Neural cell (in vitro differentiated cells): ENCODE data around the gene AFAP1L1. TPM values are rescaled to one million over a fixed set of nuclear protein-coding genes. Genes with fewer than 3 reads are reported as not detected.

ENCODE experiments used
- H2AFZ ChIP-seq: fragments of 200-600, 300-800 bp; sonication (generic), shearing (Covaris generic); 2 replicates; pipeline ENCODE4 v1.6.0; 2014; ENCODE audit warnings: low read depth, mild to moderate bottlenecking, antibody characterized with exemption, low read length, moderate library complexity
- H3F3A ChIP-seq: fragments of 200-600 bp; shearing (Covaris generic); 2 replicates; pipeline ENCODE4 v1.6.1; 2016; ENCODE audit warnings: mild to moderate bottlenecking, moderate library complexity, mixed read lengths, antibody characterized with exemption, low read length; ENCODE audit not compliant: insufficient read depth, poor library complexity, severe bottlenecking
- H3K27ac ChIP-seq: fragments of 200-600, 300-800 bp; sonication (generic), shearing (Covaris generic); 2 replicates; pipeline ENCODE4 v1.5.1; 2014; ENCODE audit warnings: mild to moderate bottlenecking, low read length, moderate library complexity
- H3K27me3 ChIP-seq: fragments of 300-800, 200-600 bp; sonication (generic), shearing (Covaris generic); 2 replicates; pipeline ENCODE4 v1.6.0; 2014; ENCODE audit warnings: mild to moderate bottlenecking, low read depth, low read length, moderate library complexity; ENCODE audit not compliant: insufficient read depth
- H3K36me3 ChIP-seq: fragments of 300-800, 200-600 bp; sonication (generic), shearing (Covaris generic); 2 replicates; pipeline ENCODE4 v1.5.1; 2014; ENCODE audit warnings: mild to moderate bottlenecking, antibody characterized with exemption, low read length, moderate library complexity; ENCODE audit not compliant: insufficient read depth
- H3K4me2 ChIP-seq: fragments of 300-800, 200-600 bp; sonication (generic), shearing (Covaris generic); 2 replicates; pipeline ENCODE4 v1.6.0; 2014; ENCODE audit warnings: mild to moderate bottlenecking, low read length
- H3K4me3 ChIP-seq: fragments of 300-800, 200-600 bp; sonication (generic), shearing (Covaris generic); 2 replicates; pipeline ENCODE4 v1.5.1; 2014; ENCODE audit warnings: mild to moderate bottlenecking, low read length, moderate library complexity
- H3K79me2 ChIP-seq: fragments of 200-600 bp; shearing (Covaris generic); replicated peaks from 2 replicates; pipeline ENCODE4 v1.6.0; 2014; ENCODE audit warnings: mild to moderate bottlenecking, low read length, moderate library complexity; ENCODE audit not compliant: insufficient read depth
- H3K9ac ChIP-seq: fragments of 300-800, 200-600 bp; sonication (generic), shearing (Covaris generic); 2 replicates; pipeline ENCODE4 v1.6.1; 2016; ENCODE audit warnings: mild to moderate bottlenecking, low read length, mixed read lengths
- H3K9me2 ChIP-seq: fragments of 200-600 bp; shearing (Covaris generic); 2 replicates; pipeline ENCODE4 v1.6.1; 2016; ENCODE audit warnings: mild to moderate bottlenecking, low read length, mixed read lengths; ENCODE audit not compliant: insufficient read depth
- H3K9me3 ChIP-seq: fragments of 200-600, 300-800 bp; sonication (generic), shearing (Covaris generic); 2 replicates; pipeline ENCODE4 v1.6.1; 2016; ENCODE audit warnings: mild to moderate bottlenecking, mixed run types, low read length, moderate library complexity, mixed read lengths
- H4K20me1 ChIP-seq: fragments of 200-600 bp; shearing (Covaris generic); 2 replicates; pipeline ENCODE4 v1.6.1; 2016; ENCODE audit warnings: mild to moderate bottlenecking, mixed run types; ENCODE audit not compliant: insufficient read depth
- EP300 ChIP-seq: fragments of 450-650 bp; conservative IDR thresholded peaks from 2 replicates; pipeline ENCODE4 v1.6.1; 2014; ENCODE audit warnings: antibody characterized with exemption, mild to moderate bottlenecking, moderate library complexity; ENCODE audit not compliant: poor library complexity, severe bottlenecking
- EZH2 ChIP-seq: fragments of 200-600, 300-800 bp; shearing (Covaris generic), sonication (generic); IDR thresholded peaks from 2 replicates; pipeline ENCODE4 v1.6.1; 2014; ENCODE audit warnings: antibody characterized with exemption, low read length, borderline replicate concordance, mild to moderate bottlenecking; ENCODE audit not compliant: insufficient read depth, poor library complexity, severe bottlenecking
- MXI1 ChIP-seq: fragments of 450-650 bp; conservative IDR thresholded peaks from 2 replicates; pipeline ENCODE4 v1.6.1; 2014; ENCODE audit warnings: antibody characterized with exemption, mild to moderate bottlenecking; ENCODE audit not compliant: poor library complexity, severe bottlenecking
- POLR2AphosphoS5 ChIP-seq: IDR thresholded peaks from 2 replicates; pipeline ENCODE4 v1.6.1; 2012
- RAD21 ChIP-seq: fragments of 450-650 bp; conservative IDR thresholded peaks from 2 replicates; pipeline ENCODE4 v1.6.1; 2014; ENCODE audit warnings: antibody characterized with exemption, mild to moderate bottlenecking, moderate library complexity
- SMC3 ChIP-seq: fragments of 450-650 bp; conservative IDR thresholded peaks from 2 replicates; pipeline ENCODE4 v1.6.1; 2014; ENCODE audit warnings: antibody characterized with exemption, mild to moderate bottlenecking, moderate library complexity; ENCODE audit not compliant: poor library complexity
- polyA plus RNA-seq: library from polyadenylated mRNA; depleted of rRNA; stranded (reverse); fragments of >200 nt; gene quantifications from 2 replicates; pipeline ENCODE4 v1.2.3, GENCODE V29; 2014
- TF ChIP-seq, protein P1 (sequence below): IDR thresholded peaks from 2 replicates; pipeline ENCODE4 v1.6.1; 2012; ENCODE audit warnings: borderline replicate concordance
- TF ChIP-seq, protein P2 (sequence below): fragments of 450-650 bp; IDR thresholded peaks from 2 replicates; pipeline ENCODE4 v1.5.1; 2014; ENCODE audit warnings: antibody characterized with exemption, mild to moderate bottlenecking, moderate library complexity; ENCODE audit not compliant: poor library complexity, severe bottlenecking

AFAP1L1 gene
- polyA plus RNA-seq, 1 donor from 2014 or later = not detected

DNA sequence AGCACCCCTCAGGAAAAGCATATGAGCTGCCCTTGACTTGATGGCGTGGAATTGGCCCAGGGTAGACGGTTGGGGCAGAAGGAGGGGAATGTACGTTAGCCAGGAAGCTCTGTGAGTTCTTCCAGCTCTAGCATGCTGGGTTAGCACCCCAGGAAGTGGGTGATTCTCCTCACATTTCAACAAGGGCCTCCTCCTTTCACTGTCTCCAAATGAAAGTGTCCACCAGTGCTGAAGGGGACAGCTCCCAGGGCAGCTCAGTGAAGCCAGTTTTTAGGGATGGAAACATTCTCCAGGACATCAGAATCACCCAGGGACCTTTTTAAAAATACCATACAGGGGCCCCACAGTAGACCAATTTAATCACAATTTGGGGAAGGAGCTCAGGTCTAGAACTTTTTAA, 17.2 kb upstream of the AFAP1L1 start:
- Histone ChIP-seq H3K27me3 (no peaks in the 10 kb centered on the region), H3F3A (no peaks in the 10 kb centered on the region), H4K20me1 (no peaks in the 10 kb centered on the region), H3K36me3 (no peaks in the 10 kb centered on the region), H3K9me2 (no peaks in the 10 kb centered on the region), H3K9me3 (no peaks in the 10 kb centered on the region), H3K4me2 (no peak overlapping the region), H3K4me3 (no peak overlapping the region), H3K79me2 (no peaks in the 10 kb centered on the region), H3K9ac (no peak overlapping the region), H3K27ac (no peak overlapping the region), H2AFZ (no peak overlapping the region)
- TF ChIP-seq EZH2 (no peak), EP300 (no peak)

DNA sequence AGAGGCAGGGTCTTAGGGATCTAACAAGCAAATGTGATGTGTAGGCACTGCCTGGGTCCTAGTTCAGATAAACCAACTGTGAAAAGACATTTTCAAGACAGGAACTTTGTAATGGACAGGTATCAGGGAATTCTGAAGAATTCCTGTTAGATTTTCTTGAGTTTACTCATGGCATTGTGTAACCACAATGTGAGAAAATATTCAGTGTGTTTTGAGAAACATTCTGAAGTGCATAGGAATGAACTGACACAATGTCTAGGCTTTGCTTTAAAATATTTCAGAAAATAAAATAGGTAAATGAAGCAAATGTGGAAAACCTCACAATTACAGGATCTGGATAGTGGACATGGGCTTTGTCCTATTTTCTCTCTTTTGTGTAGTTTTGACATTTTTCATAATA, 15.2 kb upstream of the AFAP1L1 start:
- Histone ChIP-seq H3K9ac (no peak overlapping the region), H3K9me2 (no peaks in the 10 kb centered on the region), H4K20me1 (no peaks in the 10 kb centered on the region), H3K27ac (no peak overlapping the region), H3K79me2 (no peaks in the 10 kb centered on the region), H3F3A (no peaks in the 10 kb centered on the region), H3K27me3 (no peaks in the 10 kb centered on the region), H3K9me3 (no peaks in the 10 kb centered on the region), H3K36me3 (no peaks in the 10 kb centered on the region), H3K4me3 (no peak overlapping the region), H3K4me2 (no peak overlapping the region), H2AFZ (no peak overlapping the region)
- TF ChIP-seq, protein P1, sequence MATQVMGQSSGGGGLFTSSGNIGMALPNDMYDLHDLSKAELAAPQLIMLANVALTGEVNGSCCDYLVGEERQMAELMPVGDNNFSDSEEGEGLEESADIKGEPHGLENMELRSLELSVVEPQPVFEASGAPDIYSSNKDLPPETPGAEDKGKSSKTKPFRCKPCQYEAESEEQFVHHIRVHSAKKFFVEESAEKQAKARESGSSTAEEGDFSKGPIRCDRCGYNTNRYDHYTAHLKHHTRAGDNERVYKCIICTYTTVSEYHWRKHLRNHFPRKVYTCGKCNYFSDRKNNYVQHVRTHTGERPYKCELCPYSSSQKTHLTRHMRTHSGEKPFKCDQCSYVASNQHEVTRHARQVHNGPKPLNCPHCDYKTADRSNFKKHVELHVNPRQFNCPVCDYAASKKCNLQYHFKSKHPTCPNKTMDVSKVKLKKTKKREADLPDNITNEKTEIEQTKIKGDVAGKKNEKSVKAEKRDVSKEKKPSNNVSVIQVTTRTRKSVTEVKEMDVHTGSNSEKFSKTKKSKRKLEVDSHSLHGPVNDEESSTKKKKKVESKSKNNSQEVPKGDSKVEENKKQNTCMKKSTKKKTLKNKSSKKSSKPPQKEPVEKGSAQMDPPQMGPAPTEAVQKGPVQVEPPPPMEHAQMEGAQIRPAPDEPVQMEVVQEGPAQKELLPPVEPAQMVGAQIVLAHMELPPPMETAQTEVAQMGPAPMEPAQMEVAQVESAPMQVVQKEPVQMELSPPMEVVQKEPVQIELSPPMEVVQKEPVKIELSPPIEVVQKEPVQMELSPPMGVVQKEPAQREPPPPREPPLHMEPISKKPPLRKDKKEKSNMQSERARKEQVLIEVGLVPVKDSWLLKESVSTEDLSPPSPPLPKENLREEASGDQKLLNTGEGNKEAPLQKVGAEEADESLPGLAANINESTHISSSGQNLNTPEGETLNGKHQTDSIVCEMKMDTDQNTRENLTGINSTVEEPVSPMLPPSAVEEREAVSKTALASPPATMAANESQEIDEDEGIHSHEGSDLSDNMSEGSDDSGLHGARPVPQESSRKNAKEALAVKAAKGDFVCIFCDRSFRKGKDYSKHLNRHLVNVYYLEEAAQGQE = no peak
- TF ChIP-seq, protein P2, sequence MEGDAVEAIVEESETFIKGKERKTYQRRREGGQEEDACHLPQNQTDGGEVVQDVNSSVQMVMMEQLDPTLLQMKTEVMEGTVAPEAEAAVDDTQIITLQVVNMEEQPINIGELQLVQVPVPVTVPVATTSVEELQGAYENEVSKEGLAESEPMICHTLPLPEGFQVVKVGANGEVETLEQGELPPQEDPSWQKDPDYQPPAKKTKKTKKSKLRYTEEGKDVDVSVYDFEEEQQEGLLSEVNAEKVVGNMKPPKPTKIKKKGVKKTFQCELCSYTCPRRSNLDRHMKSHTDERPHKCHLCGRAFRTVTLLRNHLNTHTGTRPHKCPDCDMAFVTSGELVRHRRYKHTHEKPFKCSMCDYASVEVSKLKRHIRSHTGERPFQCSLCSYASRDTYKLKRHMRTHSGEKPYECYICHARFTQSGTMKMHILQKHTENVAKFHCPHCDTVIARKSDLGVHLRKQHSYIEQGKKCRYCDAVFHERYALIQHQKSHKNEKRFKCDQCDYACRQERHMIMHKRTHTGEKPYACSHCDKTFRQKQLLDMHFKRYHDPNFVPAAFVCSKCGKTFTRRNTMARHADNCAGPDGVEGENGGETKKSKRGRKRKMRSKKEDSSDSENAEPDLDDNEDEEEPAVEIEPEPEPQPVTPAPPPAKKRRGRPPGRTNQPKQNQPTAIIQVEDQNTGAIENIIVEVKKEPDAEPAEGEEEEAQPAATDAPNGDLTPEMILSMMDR = no peak

DNA sequence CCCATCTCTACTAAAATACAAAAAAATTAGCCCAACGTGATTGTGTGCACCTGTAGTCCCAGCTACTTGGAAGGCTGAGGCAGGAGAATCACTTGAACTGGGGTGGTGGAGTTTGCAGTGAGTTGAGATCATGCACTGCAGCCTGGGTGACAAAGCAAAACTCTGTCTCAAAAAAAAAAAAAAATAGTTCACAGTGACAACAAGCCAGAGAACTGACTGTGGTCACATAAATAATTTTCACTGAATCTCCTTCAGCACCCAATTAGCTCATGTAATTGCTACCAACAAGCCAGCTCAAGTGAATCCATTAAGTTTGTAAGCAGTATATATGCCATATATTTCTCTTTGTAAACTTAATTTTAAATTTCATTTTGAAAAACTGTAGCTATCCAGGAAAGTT, 14.5 kb upstream of the AFAP1L1 start:
- Histone ChIP-seq H3K4me2 (no peak overlapping the region), H3K9ac (no peak overlapping the region), H3K36me3 (no peaks in the 10 kb centered on the region), H3K4me3 (no peak overlapping the region), H3K9me2 (no peaks in the 10 kb centered on the region), H3K9me3 (no peaks in the 10 kb centered on the region), H3K27me3 (no peaks in the 10 kb centered on the region), H3K79me2 (no peaks in the 10 kb centered on the region), H2AFZ (no peak overlapping the region), H3K27ac (no peak overlapping the region), H4K20me1 (no peaks in the 10 kb centered on the region), H3F3A (no peaks in the 10 kb centered on the region)
- no peak for TF ChIP-seq MXI1
- TF ChIP-seq POLR2AphosphoS5 = no peak
- TF ChIP-seq RAD21 = no peak
- TF ChIP-seq SMC3 = no peak
- TF ChIP-seq, protein P2 = no peak
- TF ChIP-seq, protein P1 = no peak
- TF ChIP-seq EZH2 = no peak
